PC-9 (cell line): ENCODE data around the gene MYMX. TPM values are rescaled to one million over a fixed set of nuclear protein-coding genes. Genes with fewer than 3 reads are reported as not detected.
"Not testable (repeated sequence)": the region's sequence is repeated elsewhere in the genome, so short reads cannot be mapped to it uniquely, and the experiment has no call there.

Experiments used
- BruUV-seq: library from RNA; stranded (reverse); fragments of 400-500 nt; replicated peaks from 2 replicates; lab custom pipeline; 2021; lab: Mats Ljungman, UMichigan
- CTCF ChIA-PET: fragments of 300-600 bp; sonication (Branson Sonifier 250); formaldehyde crosslinking; loops from one replicate; lab custom pipeline; 2022; ENCODE audit warnings: antibody characterized with exemption; lab: Charles Lee
- POLR2A ChIA-PET: fragments of 300-600 bp; sonication (Branson Sonifier 250); formaldehyde crosslinking; loops from one replicate; lab custom pipeline; 2022; ENCODE audit warnings: antibody characterized with exemption; ENCODE audit not compliant: unreplicated experiment; lab: Charles Lee
- DNase-seq, 2 experiments: peaks; one replicate each; pipeline versions ENCODE4 v3.0.0 to v3.0.0-alpha.2; 2015 to 2022; ENCODE audit warnings: mixed read lengths in 1 of 2
- H2AFZ ChIP-seq: fragments of 200-600 bp; sonication (generic); 2 replicates; pipeline ENCODE4 v1.8.1; 2017; ENCODE audit warnings: antibody characterized with exemption
- H3F3A ChIP-seq: fragments of 200-600 bp; sonication (generic); 2 replicates; pipeline ENCODE4 v1.8.1; 2017; ENCODE audit warnings: antibody characterized with exemption, mild to moderate bottlenecking, low read depth; ENCODE audit not compliant: insufficient read depth
- H3K27ac ChIP-seq: fragments of 200-600 bp; sonication (generic); 2 replicates; pipeline ENCODE4 v1.6.1; 2016; ENCODE audit warnings: mixed run types
- H3K27me3 ChIP-seq: fragments of 200-600 bp; sonication (generic); 2 replicates; pipeline ENCODE4 v1.6.1; 2016; ENCODE audit warnings: low read depth, mixed run types; ENCODE audit not compliant: insufficient read depth
- H3K36me3 ChIP-seq: fragments of 200-600 bp; sonication (generic); 2 replicates; pipeline ENCODE4 v1.6.1; 2016; ENCODE audit warnings: low read depth, mixed run types
- H3K4me1 ChIP-seq: fragments of 200-600 bp; sonication (generic); replicated peaks from 2 replicates; pipeline ENCODE4 v1.6.1; 2016; ENCODE audit warnings: mixed run types; ENCODE audit not compliant: insufficient read depth
- H3K4me2 ChIP-seq: fragments of 200-600 bp; sonication (generic); 2 replicates; pipeline ENCODE4 v1.6.1; 2017; ENCODE audit warnings: mixed run types
- H3K4me3 ChIP-seq: fragments of 200-600 bp; sonication (generic); 2 replicates; pipeline ENCODE4 v1.6.1; 2016; ENCODE audit warnings: mixed run types
- H3K79me2 ChIP-seq: fragments of 200-600 bp; sonication (generic); 2 replicates; pipeline ENCODE4 v1.6.1; 2017; ENCODE audit warnings: low read depth, mixed run types
- H3K9me2 ChIP-seq: fragments of 200-600 bp; sonication (generic); 2 replicates; pipeline ENCODE4 v1.8.1; 2017; ENCODE audit warnings: mild to moderate bottlenecking; ENCODE audit not compliant: insufficient read depth
- H3K9me3 ChIP-seq: fragments of 200-600 bp; sonication (generic); 2 replicates; pipeline ENCODE4 v1.8.1; 2016; ENCODE audit warnings: low read depth; ENCODE audit not compliant: insufficient read depth
- H4K20me1 ChIP-seq: fragments of 200-600 bp; sonication (generic); 2 replicates; pipeline ENCODE4 v1.8.1; 2017; ENCODE audit not compliant: insufficient read depth
- CTCF ChIP-seq: fragments of 200-600 bp; sonication (generic); conservative IDR thresholded peaks from 2 replicates; pipeline ENCODE4 v1.6.1; 2017; ENCODE audit warnings: mixed run types, antibody characterized with exemption, mild to moderate bottlenecking, moderate library complexity
- EZH2 ChIP-seq: fragments of 200-600 bp; sonication (generic); IDR thresholded peaks from 2 replicates; pipeline ENCODE4 v1.8.0; 2017; ENCODE audit warnings: antibody characterized with exemption, low read depth
- intact Hi-C: fragments of 100-400 bp; cut with micrococcal nuclease; formaldehyde crosslinking; loops from one replicate; pipeline ENCODE4 v1.10.0; 2022; ENCODE audit not compliant: unreplicated experiment
- total RNA-seq: library from RNA; stranded (reverse); gene quantifications from 2 replicates; pipeline ENCODE4 v1.2.3, GENCODE V29; 2021

Gene MYMX
- total RNA-seq, 1 experiment from 2014 or later: not detected

GRCh38 chr6:44194326-44194725 is 22.4 kb upstream of the MYMX start:
- BruUV-seq: no TSS peak

GRCh38 chr6:44196351-44196750 is 20.4 kb upstream of the MYMX start:
- CTCF ChIA-PET, BruUV-seq: not testable (repeated sequence)

More at GRCh38 chr6:44194326-44194725, 22.4 kb upstream of the MYMX start:
- Histone ChIP-seq H3K9me3 (no peaks in the 10 kb centered on the region), H3K79me2 (no peaks in the 10 kb centered on the region), H3K4me2 (no peak overlapping the region), H3K4me1 (no peaks in the 10 kb centered on the region), H3K27me3 (no peaks in the 10 kb centered on the region), H3K36me3 (no peaks in the 10 kb centered on the region), H3K27ac (no peak overlapping the region), H4K20me1 (no peaks in the 10 kb centered on the region), H2AFZ (no peak overlapping the region), H3F3A (peaks cover 9% of the 10 kb centered on the region; the same call in 1 of the 2 replicates), H3K4me3 (no peak overlapping the region), H3K9me2 (no peaks in the 10 kb centered on the region)
- POLR2A ChIA-PET: no interaction called here
- no peak for DNase-seq
- intact Hi-C loops: no loop called here
- TF ChIP-seq CTCF (no peak), EZH2 (no peak)
- CTCF ChIA-PET: no interaction called here

GRCh38 chr6:44198684-44199083 is 18.0 kb upstream of the MYMX start:
- CTCF ChIA-PET: no interaction called here

More at GRCh38 chr6:44196351-44196750, 20.4 kb upstream of the MYMX start:
- H3K27me3 ChIP-seq, H3K4me3 ChIP-seq, H3K27ac ChIP-seq, H3K4me2 ChIP-seq, H2AFZ ChIP-seq, H3K9me2 ChIP-seq, intact Hi-C loops, H3K36me3 ChIP-seq, H3K9me3 ChIP-seq, H3K79me2 ChIP-seq, DNase-seq, POLR2A ChIA-PET, H3K4me1 ChIP-seq, H3F3A ChIP-seq, H4K20me1 ChIP-seq: not testable (repeated sequence)

More at GRCh38 chr6:44198684-44199083, 18.0 kb upstream of the MYMX start:
- H3K79me2 ChIP-seq: no peaks in the 10 kb centered on the region
- H3K4me2 ChIP-seq: no peak overlapping the region
- H3K27me3 ChIP-seq: no peaks in the 10 kb centered on the region
- peaks cover 19% of the 10 kb centered on the region for H3K4me1 ChIP-seq
- H3K4me3 ChIP-seq: no peak overlapping the region
- no peaks in the 10 kb centered on the region for H3K36me3 ChIP-seq
- POLR2A ChIA-PET: interaction anchor here (0.6 kb wide), 1 partner anchor 13 kb away, joined by 7 read pairs; no protein-coding TSS in a partner anchor
- no TSS peak for BruUV-seq
- no peak overlapping the region for H3K27ac ChIP-seq
- H2AFZ ChIP-seq: no peak overlapping the region
- TF ChIP-seq EZH2 (no peak), CTCF (no peak)
- intact Hi-C loops: no loop called here
- H3K9me2 ChIP-seq: no peaks in the 10 kb centered on the region
- peaks cover 7% of the 10 kb centered on the region for H3F3A ChIP-seq
- H3K9me3 ChIP-seq: no peaks in the 10 kb centered on the region
- DNase-seq: no peak
- no peaks in the 10 kb centered on the region for H4K20me1 ChIP-seq
